Measurements from ENCODE around the gene ZHX3.

- TF ChIP-seq, protein P1, sequence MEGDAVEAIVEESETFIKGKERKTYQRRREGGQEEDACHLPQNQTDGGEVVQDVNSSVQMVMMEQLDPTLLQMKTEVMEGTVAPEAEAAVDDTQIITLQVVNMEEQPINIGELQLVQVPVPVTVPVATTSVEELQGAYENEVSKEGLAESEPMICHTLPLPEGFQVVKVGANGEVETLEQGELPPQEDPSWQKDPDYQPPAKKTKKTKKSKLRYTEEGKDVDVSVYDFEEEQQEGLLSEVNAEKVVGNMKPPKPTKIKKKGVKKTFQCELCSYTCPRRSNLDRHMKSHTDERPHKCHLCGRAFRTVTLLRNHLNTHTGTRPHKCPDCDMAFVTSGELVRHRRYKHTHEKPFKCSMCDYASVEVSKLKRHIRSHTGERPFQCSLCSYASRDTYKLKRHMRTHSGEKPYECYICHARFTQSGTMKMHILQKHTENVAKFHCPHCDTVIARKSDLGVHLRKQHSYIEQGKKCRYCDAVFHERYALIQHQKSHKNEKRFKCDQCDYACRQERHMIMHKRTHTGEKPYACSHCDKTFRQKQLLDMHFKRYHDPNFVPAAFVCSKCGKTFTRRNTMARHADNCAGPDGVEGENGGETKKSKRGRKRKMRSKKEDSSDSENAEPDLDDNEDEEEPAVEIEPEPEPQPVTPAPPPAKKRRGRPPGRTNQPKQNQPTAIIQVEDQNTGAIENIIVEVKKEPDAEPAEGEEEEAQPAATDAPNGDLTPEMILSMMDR (IDR thresholded peaks at IDR 0.05; ENCODE audit: insufficient read depth, low read length): no peak
- TF ChIP-seq REST (IDR thresholded peaks at IDR 0.05; ENCODE audit: insufficient replicate concordance, low read depth) (no peak), SPI1 (IDR thresholded peaks at IDR 0.05; ENCODE audit: borderline replicate concordance, low read depth) (no peak)
These were observed 112.9 kb downstream of the ZHX3 start for GRCh38 chr20:41204304-41205265.
